Posterior cingulate gyrus (tissue), 11 donors: ENCODE measurements around the gene TAC3.
"Not testable (repeated sequence)": the region's sequence is repeated elsewhere in the genome, so short reads cannot be mapped to it uniquely, and the experiment has no call there.

ENCODE experiments used
- DNase-seq, 10 donors: peaks; one replicate each; pipeline versions ENCODE4 v3.0.0 to v3.0.0-alpha.2; 2020 to 2021; ENCODE audit warnings: mixed read lengths in 3 of 10
- intact Hi-C: fragments of 100-400 bp; cut with DNase I; formaldehyde crosslinking; loops from one replicate; pipeline ENCODE4 v1.15.1; 2023

TAC3 gene

GRCh38 chr12:57039016-57039798 is 22.9 kb upstream of the TAC3 start:
- no peak for DNase-seq
- intact Hi-C loops: no loop called here

- intact Hi-C loops: no loop called here
- DNase-seq: no peak
Measured at GRCh38 chr12:57037264-57037663, 20.9 kb upstream of the TAC3 start.

- DNase-seq: no peak
- intact Hi-C loops: no loop called here
Measured at GRCh38 chr12:57033431-57033830, 17.1 kb upstream of the TAC3 start.

- intact Hi-C loops: no loop called here
- no peak for DNase-seq
Measured at GRCh38 chr12:57031789-57032188, 15.5 kb upstream of the TAC3 start.

GRCh38 chr12:57031138-57031725 is 14.9 kb upstream of the TAC3 start:
- intact Hi-C loops: no loop called here
- no peak for DNase-seq

- intact Hi-C loops: no loop called here
- DNase-seq: no peak
Measured at GRCh38 chr12:57029457-57029856, 13.1 kb upstream of the TAC3 start.

- intact Hi-C loops: no loop called here
- DNase-seq: no peak
Measured at GRCh38 chr12:57027805-57028153, 11.4 kb upstream of the TAC3 start.

GRCh38 chr12:57027011-57027804 is 10.9 kb upstream of the TAC3 start:
- intact Hi-C loops: no loop called here
- no peak for DNase-seq

- intact Hi-C loops: no loop called here
- no peak for DNase-seq
Measured at GRCh38 chr12:57025196-57025595, 8.9 kb upstream of the TAC3 start.

GRCh38 chr12:57022324-57022723 is 6.0 kb upstream of the TAC3 start:
- intact Hi-C loops, DNase-seq: not testable (repeated sequence)

- intact Hi-C loops: no loop called here
- no peak for DNase-seq
Measured at GRCh38 chr12:57019983-57020719, 3.8 kb upstream of the TAC3 start.

- intact Hi-C loops: no loop called here
- no peak for DNase-seq
Measured at GRCh38 chr12:57018906-57019305, 2.6 kb upstream of the TAC3 start.

GRCh38 chr12:57018353-57018752 is 2.0 kb upstream of the TAC3 start:
- DNase-seq, intact Hi-C loops: not testable (repeated sequence)

- intact Hi-C loops: no loop called here
- peak in 1 of 10 donors; percentile 30 for DNase-seq
Measured at GRCh38 chr12:57012600-57013465, 3.5 kb downstream of the TAC3 start.

GRCh38 chr12:57011438-57012424 is 4.6 kb downstream of the TAC3 start:
- intact Hi-C loops: no loop called here
- peak in 1 of 10 donors; percentile 49 for DNase-seq

- intact Hi-C loops: no loop called here
- DNase-seq: peak in 1 of 10 donors; percentile 49
Measured at GRCh38 chr12:57010627-57011247, 5.6 kb downstream of the TAC3 start.

- DNase-seq: no peak
- intact Hi-C loops: loop anchor here (2.0 kb wide), 1 partner anchor 51 kb away; no protein-coding TSS in a partner anchor
Measured at GRCh38 chr12:57009949-57010626, 6.2 kb downstream of the TAC3 start.
